Right lobe of liver (tissue), 4 donors: Measurements from ENCODE around the gene PGAM1.

Experiments used
- POLR2A ChIP-seq: fragments of 450-650 bp; IDR thresholded peaks from one replicate; pipeline ENCODE4 v1.6.1; 2017; ENCODE audit warnings: antibody characterized with exemption, mild to moderate bottlenecking
- TF ChIP-seq, protein P1 (sequence below), 4 donors: fragments of 200-600 bp in 3 of 4; fragments of 450-650 bp in 1 of 4; IDR thresholded peaks; one replicate each; pipeline versions ENCODE4 v1.5.1 to v1.8.0; 2016 to 2022; ENCODE audit warnings: antibody characterized with exemption in 4 of 4, mild to moderate bottlenecking in 2 of 4
- donor health status: DM: no; HTN: no; CAD: no.
- donor health status: DM: no; HTN: no; CAD: no.
- donor health status: DM: no; HTN: yes; CAD: no.

DNA sequence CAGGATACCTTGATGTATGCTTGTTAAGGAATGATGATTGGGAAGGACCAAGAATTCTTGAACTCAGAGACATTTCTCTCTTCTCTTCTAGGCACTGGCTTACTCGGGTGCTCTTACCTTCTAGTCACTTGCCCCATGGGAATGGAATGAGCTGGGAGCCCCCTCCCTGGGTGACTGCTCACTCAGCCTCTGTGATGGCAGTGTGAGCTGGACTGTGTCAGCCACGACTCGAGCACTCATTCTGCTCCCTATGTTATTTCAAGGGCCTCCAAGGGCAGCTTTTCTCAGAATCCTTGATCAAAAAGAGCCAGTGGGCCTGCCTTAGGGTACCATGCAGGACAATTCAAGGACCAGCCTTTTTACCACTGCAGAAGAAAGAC, 30.7 kb downstream of the PGAM1 start:
- TF ChIP-seq, protein P1, sequence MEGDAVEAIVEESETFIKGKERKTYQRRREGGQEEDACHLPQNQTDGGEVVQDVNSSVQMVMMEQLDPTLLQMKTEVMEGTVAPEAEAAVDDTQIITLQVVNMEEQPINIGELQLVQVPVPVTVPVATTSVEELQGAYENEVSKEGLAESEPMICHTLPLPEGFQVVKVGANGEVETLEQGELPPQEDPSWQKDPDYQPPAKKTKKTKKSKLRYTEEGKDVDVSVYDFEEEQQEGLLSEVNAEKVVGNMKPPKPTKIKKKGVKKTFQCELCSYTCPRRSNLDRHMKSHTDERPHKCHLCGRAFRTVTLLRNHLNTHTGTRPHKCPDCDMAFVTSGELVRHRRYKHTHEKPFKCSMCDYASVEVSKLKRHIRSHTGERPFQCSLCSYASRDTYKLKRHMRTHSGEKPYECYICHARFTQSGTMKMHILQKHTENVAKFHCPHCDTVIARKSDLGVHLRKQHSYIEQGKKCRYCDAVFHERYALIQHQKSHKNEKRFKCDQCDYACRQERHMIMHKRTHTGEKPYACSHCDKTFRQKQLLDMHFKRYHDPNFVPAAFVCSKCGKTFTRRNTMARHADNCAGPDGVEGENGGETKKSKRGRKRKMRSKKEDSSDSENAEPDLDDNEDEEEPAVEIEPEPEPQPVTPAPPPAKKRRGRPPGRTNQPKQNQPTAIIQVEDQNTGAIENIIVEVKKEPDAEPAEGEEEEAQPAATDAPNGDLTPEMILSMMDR (IDR thresholded peaks at IDR 0.05), result no peak
- TF ChIP-seq POLR2A, result no peak
